HCT116 (cell line): ENCODE measurements around the gene OBSL1. TPM values are rescaled to one million over a fixed set of nuclear protein-coding genes. Genes with fewer than 3 reads are reported as not detected.

Experiments
- ATAC-seq: fragments of 200-7000 bp; cut with Tn5 transposase; 2 replicates; pipeline ENCODE4 v1.9.1; 2020; ENCODE audit warnings: mild to moderate bottlenecking, moderate library complexity
- BruUV-seq: library from RNA; stranded (reverse); fragments of 400-500 nt; replicated peaks from 2 replicates; lab custom pipeline; 2021; lab: Mats Ljungman, UMichigan
- CTCF ChIA-PET: fragments of 300-600 bp; sonication (Branson Sonifier 250); formaldehyde crosslinking; loops from one replicate; lab custom pipeline; 2021; ENCODE audit warnings: antibody characterized with exemption; lab: Charles Lee
- POLR2A ChIA-PET: fragments of 300-600, 350-600 bp; sonication (Branson Sonifier 250); formaldehyde crosslinking; loops from one replicate; lab custom pipeline; 2021; ENCODE audit warnings: antibody characterized with exemption; lab: Charles Lee
- RAD21 ChIA-PET, 2 experiments: fragments of 300-600 bp; sonication (Branson Sonifier 250); formaldehyde crosslinking; loops; one replicate each; lab custom pipeline; 2023; ENCODE audit warnings: low total read pairs in 2 of 2; ENCODE audit not compliant: uncharacterized antibody in 2 of 2, unreplicated experiment in 2 of 2, low non-redundant PET in 1 of 2; lab: Charles Lee
- DNase-seq: peaks from one replicate; pipeline ENCODE4 v3.0.0-alpha.2; 2010; ENCODE audit warnings: low read depth, low spot score
- H2AFZ ChIP-seq: fragments of 200-600 bp; shearing (Covaris generic), sonication (generic); 2 replicates; pipeline ENCODE4 v1.6.1; 2017; ENCODE audit warnings: low read depth, mixed run types, mixed read lengths, antibody characterized with exemption, low read length; ENCODE audit not compliant: poor library complexity, severe bottlenecking
- H3K27ac ChIP-seq: 2 replicates; pipeline ENCODE4 v1.5.1; 2012; ENCODE audit warnings: low read depth, low read length
- H3K27me3 ChIP-seq: fragments of 200-600 bp; sonication (generic); 2 replicates; pipeline ENCODE4 v1.6.1; 2016; ENCODE audit warnings: mixed run types, low read length, mixed read lengths; ENCODE audit not compliant: insufficient read depth
- H3K36me3 ChIP-seq, 2 experiments: fragments of 200-500 bp in 1 of 2; fragments of 200-600 bp in 1 of 2; sonication (Bioruptor generic) in 1 of 2; sonication (generic) in 1 of 2; 2 replicates each; pipeline versions ENCODE4 v1.5.1 to v1.6.1; 2014 to 2016; ENCODE audit warnings: low read length in 2 of 2, inconsistent platforms in 1 of 2, mixed read lengths in 1 of 2, mixed run types in 1 of 2; ENCODE audit not compliant: insufficient read depth in 2 of 2, control insufficient read depth in 1 of 2
- H3K4me1 ChIP-seq, 2 experiments: fragments of 200-600 bp in 1 of 2; sonication (generic) in 1 of 2; 2 replicates each; pipeline versions ENCODE4 v1.5.1 to v1.6.1; 2012 to 2017; ENCODE audit warnings: low read length in 2 of 2, inconsistent platforms in 1 of 2, mild to moderate bottlenecking in 1 of 2, mixed read lengths in 1 of 2, mixed run types in 1 of 2, moderate library complexity in 1 of 2; ENCODE audit not compliant: insufficient read depth in 2 of 2, control insufficient read depth in 1 of 2
- H3K4me2 ChIP-seq: fragments of 200-600 bp; sonication (generic); 2 replicates; pipeline ENCODE4 v1.6.1; 2017; ENCODE audit warnings: mixed run types, low read length, mixed read lengths
- H3K4me3 ChIP-seq, 2 experiments: fragments of 200-600 bp in 1 of 2; sonication (generic) in 1 of 2; replicated peaks in 1 of 2; 2 replicates each; pipeline ENCODE4 v1.5.1; 2011 to 2016; ENCODE audit warnings: low read length in 2 of 2, control low read depth in 1 of 2, low read depth in 1 of 2, mild to moderate bottlenecking in 1 of 2, mixed read lengths in 1 of 2, mixed run types in 1 of 2
- H3K79me2 ChIP-seq: fragments of 200-600 bp; sonication (generic); 2 replicates; pipeline ENCODE4 v1.6.1; 2017; ENCODE audit warnings: mild to moderate bottlenecking, mixed run types, low read length, moderate library complexity, mixed read lengths; ENCODE audit not compliant: insufficient read depth
- H3K9ac ChIP-seq: fragments of 200-600 bp; sonication (generic); 2 replicates; pipeline ENCODE4 v1.6.1; 2016; ENCODE audit warnings: low read length, mixed read lengths
- H3K9me2 ChIP-seq: fragments of 200-600 bp; sonication (generic), shearing (Covaris generic); 2 replicates; pipeline ENCODE4 v1.6.1; 2017; ENCODE audit warnings: mixed run types, mild to moderate bottlenecking, moderate library complexity; ENCODE audit not compliant: insufficient read depth
- H3K9me3 ChIP-seq, 2 experiments: fragments of 200-500 bp in 1 of 2; fragments of 200-600 bp in 1 of 2; sonication (Bioruptor generic) in 1 of 2; sonication (generic) in 1 of 2; 2 replicates each; pipeline ENCODE4 v1.6.1; 2014 to 2017; ENCODE audit warnings: low read length in 2 of 2, mixed read lengths in 2 of 2, inconsistent platforms in 1 of 2, low read depth in 1 of 2, mild to moderate bottlenecking in 1 of 2, mixed run types in 1 of 2, moderate library complexity in 1 of 2; ENCODE audit not compliant: control insufficient read depth in 1 of 2, insufficient read depth in 1 of 2
- H4K20me1 ChIP-seq: fragments of 200-600 bp; sonication (generic), shearing (Covaris generic); 2 replicates; pipeline ENCODE4 v1.6.1; 2017; ENCODE audit warnings: mixed run types, mild to moderate bottlenecking, moderate library complexity; ENCODE audit not compliant: insufficient read depth
- CBX3 ChIP-seq: IDR thresholded peaks from 2 replicates; pipeline ENCODE4 v1.6.1; 2012; ENCODE audit warnings: low read depth
- CEBPB ChIP-seq: IDR thresholded peaks from 2 replicates; pipeline ENCODE4 v1.6.1; 2012; ENCODE audit warnings: low read depth
- EGR1 ChIP-seq: IDR thresholded peaks from 2 replicates; pipeline ENCODE4 v1.6.1; 2012; ENCODE audit warnings: low read depth
- ELF1 ChIP-seq: IDR thresholded peaks from 2 replicates; pipeline ENCODE4 v1.6.1; 2012; ENCODE audit warnings: low read depth, borderline replicate concordance
- EZH2phosphoT487 ChIP-seq: fragments of 200-600 bp; IDR thresholded peaks from 2 replicates; pipeline ENCODE4 v1.6.1; 2018; ENCODE audit warnings: antibody characterized with exemption, borderline replicate concordance
- FOSL1 ChIP-seq: IDR thresholded peaks from 2 replicates; pipeline ENCODE4 v1.6.1; 2012; ENCODE audit warnings: low read depth
- JUND ChIP-seq: IDR thresholded peaks from 2 replicates; pipeline ENCODE4 v1.6.1; 2012
- MAX ChIP-seq: IDR thresholded peaks from 2 replicates; pipeline ENCODE4 v1.6.1; 2012
- POLR2A ChIP-seq: IDR thresholded peaks from 2 replicates; pipeline ENCODE4 v1.7.0; 2011; ENCODE audit warnings: borderline replicate concordance; ENCODE audit not compliant: insufficient read depth, insufficient read length; ENCODE audit errors: extremely low read depth
- POLR2AphosphoS5 ChIP-seq: IDR thresholded peaks from 2 replicates; pipeline ENCODE4 v1.6.1; 2011; ENCODE audit warnings: mild to moderate bottlenecking, low read depth, low read length, moderate library complexity
- RAD21 ChIP-seq: IDR thresholded peaks from 2 replicates; pipeline ENCODE4 v1.6.1; 2012; ENCODE audit warnings: low read depth, mild to moderate bottlenecking
- SIN3A ChIP-seq: IDR thresholded peaks from 2 replicates; pipeline ENCODE4 v1.6.1; 2012; ENCODE audit warnings: low read depth
- SP1 ChIP-seq: IDR thresholded peaks from 2 replicates; pipeline ENCODE4 v1.6.1; 2012; ENCODE audit warnings: low read depth
- SRF ChIP-seq: IDR thresholded peaks from 2 replicates; pipeline ENCODE4 v1.6.1; 2012; ENCODE audit warnings: low read depth
- TCF7L2 ChIP-seq: IDR thresholded peaks from 2 replicates; pipeline ENCODE4 v1.7.0; 2011; ENCODE audit warnings: borderline replicate concordance, inconsistent platforms; ENCODE audit not compliant: insufficient read depth, insufficient read length; ENCODE audit errors: extremely low read depth
- ZFX ChIP-seq: fragments of 450-650 bp; IDR thresholded peaks from 2 replicates; pipeline ENCODE4 v1.6.1; 2017
- ZNF274 ChIP-seq: fragments of 200-500 bp; sonication (Bioruptor generic); IDR thresholded peaks from 2 replicates; pipeline ENCODE4 v1.6.1; 2014; ENCODE audit warnings: mild to moderate bottlenecking, low read depth, low read length, inconsistent platforms
- intact Hi-C: fragments of 100-400 bp; cut with micrococcal nuclease; formaldehyde crosslinking; loops from 2 replicates; pipeline ENCODE4 v1.10.0; 2022
- total RNA-seq: library from RNA; stranded (reverse); gene quantifications from one replicate; pipeline ENCODE4 v1.2.1, GENCODE V29; 2021; ENCODE audit not compliant: unreplicated experiment

The OBSL1 gene
- total RNA-seq, 1 experiment from 2014 or later: 45.2 TPM

- Histone ChIP-seq H2AFZ (no peak overlapping the region), H3K9ac (no peak overlapping the region), H4K20me1 (no peaks in the 10 kb centered on the region), H3K9me2 (no peaks in the 10 kb centered on the region), H3K4me3 (no peak overlapping the region), H3K36me3 (no peaks in the 10 kb centered on the region), H3K4me1 (no peaks in the 10 kb centered on the region), H3K27me3 (no peaks in the 10 kb centered on the region), H3K9me3 (no peaks in the 10 kb centered on the region), H3K4me2 (no peak overlapping the region), H3K27ac (no peak overlapping the region), H3K79me2 (no peaks in the 10 kb centered on the region)
- no peak for TF ChIP-seq CBX3
- TF ChIP-seq SP1: no peak
- TF ChIP-seq EZH2phosphoT487: no peak
- no peak for TF ChIP-seq SRF
- TF ChIP-seq JUND: no peak
- TF ChIP-seq ZNF274: no peak
- no peak for TF ChIP-seq EGR1
- TF ChIP-seq POLR2AphosphoS5: no peak
- TF ChIP-seq ZFX: no peak
- no peak for TF ChIP-seq RAD21
- TF ChIP-seq POLR2A: no peak
- TF ChIP-seq ELF1: no peak
- no peak for TF ChIP-seq SIN3A
- TF ChIP-seq FOSL1: no peak
- TF ChIP-seq MAX: no peak
- TF ChIP-seq TCF7L2: no peak
- TF ChIP-seq CEBPB: no peak
- DNase-seq (no peak), ATAC-seq (no peak)
- BruUV-seq: no TSS peak
- ChIA-PET CTCF (no interaction called here), RAD21 (no interaction called here), POLR2A (no interaction called here)
- intact Hi-C loops: no loop called here
Observed at GRCh38 chr2:219569635-219570034, 1.7 kb downstream of the OBSL1 start.
